Activated CD8-positive, alpha-beta memory T cell treated with anti-CD3 and anti-CD28 coated beads for 1 hour (primary cell): ENCODE measurements around the gene TMPRSS11A.

ENCODE experiments used
- DNase-seq, 2 donors: peaks; one replicate each; pipeline ENCODE4 v3.0.0-alpha.2; 2020; ENCODE audit warnings: low read depth in 1 of 2; ENCODE audit errors: extremely low read depth in 1 of 2

TMPRSS11A gene

DNA sequence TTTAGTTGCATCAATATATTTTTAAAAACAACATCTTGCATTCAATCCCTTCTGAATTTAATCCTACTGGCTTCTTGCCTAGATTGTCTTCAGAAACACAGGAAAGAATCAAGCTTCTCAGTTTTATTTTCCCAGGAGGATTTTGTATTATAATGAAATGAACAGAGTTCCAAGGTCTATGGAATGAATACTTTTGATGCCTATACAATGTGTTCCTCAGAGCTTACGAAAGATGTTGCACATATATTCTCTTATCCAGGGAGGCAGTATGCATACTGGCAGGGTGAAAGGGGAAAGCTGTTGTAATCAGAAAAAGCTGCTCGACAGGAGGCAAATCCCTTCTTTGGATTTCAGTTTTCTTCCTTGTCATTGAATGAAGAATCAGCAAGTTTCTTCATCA lies 88.3 kb downstream of the TMPRSS11A start:
- DNase-seq: no peak

DNA sequence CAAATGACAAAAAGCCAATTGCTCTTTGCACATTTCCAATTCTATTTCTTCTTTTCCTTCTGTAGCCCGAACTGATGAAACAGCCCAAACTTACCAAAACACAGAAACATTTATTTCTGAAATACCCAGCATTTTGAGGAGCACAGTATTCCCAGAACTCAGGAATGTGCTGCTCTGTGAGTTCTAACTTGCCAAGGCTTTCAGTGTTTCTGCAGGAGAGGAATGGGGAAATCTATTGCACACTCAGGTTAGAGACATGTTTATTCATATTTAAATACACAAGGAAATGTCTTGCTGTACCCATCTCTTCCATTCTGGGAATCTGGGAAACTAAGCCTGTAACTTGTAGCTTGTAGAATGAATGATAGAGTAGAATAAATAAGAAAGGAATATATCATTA lies 90.2 kb downstream of the TMPRSS11A start:
- DNase-seq: no peak

GRCh38 chr4:67871867-67872266 lies 91.4 kb downstream of the TMPRSS11A start:
- no peak for DNase-seq

DNA sequence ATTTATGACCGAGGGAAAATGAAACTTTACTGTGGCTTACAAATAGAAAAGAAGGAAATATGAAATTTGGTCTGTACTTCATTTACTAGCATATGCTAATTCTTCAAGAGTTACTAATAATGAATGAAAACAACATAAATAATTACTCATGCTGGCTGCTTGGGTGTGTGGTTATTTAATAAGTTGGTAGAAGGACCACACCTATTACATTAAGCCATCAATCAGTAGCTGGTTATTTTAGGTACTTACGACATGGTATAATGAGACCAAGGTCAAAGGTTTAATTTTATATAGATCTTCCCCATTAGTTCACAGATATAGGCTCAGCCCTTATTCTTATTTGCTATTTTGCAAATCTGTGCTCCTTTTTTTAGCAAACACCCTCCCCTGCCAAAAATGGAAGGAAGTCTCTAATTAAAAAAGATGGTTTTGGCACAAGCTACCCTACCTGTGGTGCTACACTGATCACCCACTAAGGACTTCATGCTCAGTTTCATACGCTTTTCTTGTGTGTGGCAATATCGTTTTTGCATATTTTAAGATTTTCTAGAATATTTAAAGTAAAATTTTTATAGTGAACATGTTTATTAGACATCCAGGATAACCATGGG lies 93.6 kb downstream of the TMPRSS11A start:
- no peak for DNase-seq

DNA sequence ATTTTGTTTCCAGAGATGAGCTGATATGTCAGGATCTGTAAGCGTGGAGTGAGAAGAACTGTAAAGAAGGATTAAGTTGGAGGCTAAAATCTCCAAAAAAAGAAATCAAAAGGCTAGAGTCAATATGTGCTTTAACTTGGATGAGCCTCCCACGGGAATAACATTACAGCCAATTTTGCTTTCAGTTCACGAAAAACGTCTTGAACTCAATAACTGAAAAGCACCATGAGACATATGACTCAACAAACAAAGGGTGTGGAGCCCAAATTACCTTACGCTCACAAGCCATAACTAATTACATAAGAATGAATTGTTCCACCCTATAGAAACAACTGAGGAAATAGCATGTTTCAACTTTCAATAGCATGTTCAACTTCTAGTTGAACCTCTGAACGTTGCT lies 101.8 kb downstream of the TMPRSS11A start:
- DNase-seq: no peak
